Trophoblast cell (in vitro differentiated cells and primary cell): ENCODE measurements around the gene NDUFC2.
"Not testable (repeated sequence)": the region's sequence is repeated elsewhere in the genome, so short reads cannot be mapped to it uniquely, and the experiment has no call there.

Source experiments
- DNase-seq, 2 donors: peaks; one replicate each; pipeline ENCODE4 v3.0.0-alpha.2; 2016
- H2AFZ ChIP-seq: 2 replicates; pipeline ENCODE4 v1.6.1; 2013; ENCODE audit warnings: low read length, moderate library complexity, mild to moderate bottlenecking; ENCODE audit not compliant: insufficient read depth, poor library complexity
- H2AK5ac ChIP-seq: 2 replicates; pipeline ENCODE4 v1.6.1; 2013; ENCODE audit warnings: mild to moderate bottlenecking, low read length
- H2BK120ac ChIP-seq: 2 replicates; pipeline ENCODE4 v1.6.1; 2013; ENCODE audit warnings: low read length, mild to moderate bottlenecking, moderate library complexity; ENCODE audit not compliant: insufficient read depth, poor library complexity
- H2BK12ac ChIP-seq: 2 replicates; pipeline ENCODE4 v1.6.1; 2013; ENCODE audit warnings: mild to moderate bottlenecking, low read length, moderate library complexity
- H2BK5ac ChIP-seq: 2 replicates; pipeline ENCODE4 v1.6.1; 2013; ENCODE audit warnings: low read length, low read depth, moderate library complexity, mild to moderate bottlenecking; ENCODE audit not compliant: poor library complexity
- H3K14ac ChIP-seq: 2 replicates; pipeline ENCODE4 v1.6.1; 2013; ENCODE audit warnings: mild to moderate bottlenecking, low read length
- H3K18ac ChIP-seq: 2 replicates; pipeline ENCODE4 v1.6.1; 2013; ENCODE audit warnings: mild to moderate bottlenecking, low read length
- H3K23ac ChIP-seq: 2 replicates; pipeline ENCODE4 v1.6.1; 2013; ENCODE audit warnings: low read length
- H3K27ac ChIP-seq: 2 replicates; pipeline ENCODE4 v1.5.1; 2013; ENCODE audit warnings: low read depth, mild to moderate bottlenecking, inconsistent platforms, low read length, moderate library complexity
- H3K27me3 ChIP-seq: 2 replicates; pipeline ENCODE4 v1.6.1; 2013; ENCODE audit warnings: inconsistent platforms, mild to moderate bottlenecking, low read length, moderate library complexity; ENCODE audit not compliant: insufficient read depth
- H3K36me3 ChIP-seq, 2 experiments: 1 replicate in 1 of 2; 2 replicates in 1 of 2; pipeline ENCODE4 v1.6.1; 2013; ENCODE audit warnings: low read length in 2 of 2, mild to moderate bottlenecking in 2 of 2, moderate library complexity in 1 of 2; ENCODE audit not compliant: insufficient read depth in 2 of 2, control insufficient read depth in 1 of 2
- H3K4ac ChIP-seq: 2 replicates; pipeline ENCODE4 v1.6.1; 2013; ENCODE audit warnings: low read depth, mild to moderate bottlenecking, low read length, moderate library complexity
- H3K4me1 ChIP-seq, 2 experiments: 1 replicate in 1 of 2; 2 replicates in 1 of 2; pipeline ENCODE4 v1.6.1; 2013; ENCODE audit warnings: low read length in 2 of 2, mild to moderate bottlenecking in 2 of 2, moderate library complexity in 1 of 2; ENCODE audit not compliant: insufficient read depth in 2 of 2, control insufficient read depth in 1 of 2
- H3K4me2 ChIP-seq: 2 replicates; pipeline ENCODE4 v1.6.1; 2013; ENCODE audit warnings: inconsistent platforms, mild to moderate bottlenecking, low read length, moderate library complexity
- H3K4me3 ChIP-seq: 2 replicates; pipeline ENCODE4 v1.5.1; 2013; ENCODE audit warnings: mild to moderate bottlenecking, low read depth, low read length, inconsistent platforms
- H3K79me1 ChIP-seq: one replicate; pipeline ENCODE4 v1.6.1; 2013; ENCODE audit warnings: low read length
- H3K79me2 ChIP-seq: 2 replicates; pipeline ENCODE4 v1.6.1; 2013; ENCODE audit warnings: low read length, mild to moderate bottlenecking; ENCODE audit not compliant: control insufficient read depth, insufficient read depth, poor library complexity
- H3K9ac ChIP-seq: 2 replicates; pipeline ENCODE4 v1.6.1; 2013; ENCODE audit warnings: mild to moderate bottlenecking, low read length
- H3K9me3 ChIP-seq: 2 replicates; pipeline ENCODE4 v1.6.1; 2013; ENCODE audit warnings: low read depth, mild to moderate bottlenecking, control low read depth, inconsistent platforms, low read length; ENCODE audit not compliant: insufficient read depth
- H4K12ac ChIP-seq: 2 replicates; pipeline ENCODE4 v1.6.1; 2013; ENCODE audit warnings: low read depth, mild to moderate bottlenecking, low read length, moderate library complexity
- H4K8ac ChIP-seq: 2 replicates; pipeline ENCODE4 v1.6.1; 2013; ENCODE audit warnings: low read depth, mild to moderate bottlenecking, low read length, moderate library complexity
- H4K91ac ChIP-seq: one replicate; pipeline ENCODE4 v1.6.1; 2013; ENCODE audit warnings: low read depth, mild to moderate bottlenecking, low read length, moderate library complexity
- WGBS: extraction: QIAGEN DNeasy Blood & Tissue Kit; methylation state at CpG from one replicate; pipeline ENCODE4 v1.1.7; 2013; ENCODE audit warnings: missing lambda C conversion rate; ENCODE audit not compliant: insufficient read length, insufficient coverage; ENCODE audit errors: extremely low coverage; 5-methylcytosine and 5-hydroxymethylcytosine counted together

Gene NDUFC2

DNA sequence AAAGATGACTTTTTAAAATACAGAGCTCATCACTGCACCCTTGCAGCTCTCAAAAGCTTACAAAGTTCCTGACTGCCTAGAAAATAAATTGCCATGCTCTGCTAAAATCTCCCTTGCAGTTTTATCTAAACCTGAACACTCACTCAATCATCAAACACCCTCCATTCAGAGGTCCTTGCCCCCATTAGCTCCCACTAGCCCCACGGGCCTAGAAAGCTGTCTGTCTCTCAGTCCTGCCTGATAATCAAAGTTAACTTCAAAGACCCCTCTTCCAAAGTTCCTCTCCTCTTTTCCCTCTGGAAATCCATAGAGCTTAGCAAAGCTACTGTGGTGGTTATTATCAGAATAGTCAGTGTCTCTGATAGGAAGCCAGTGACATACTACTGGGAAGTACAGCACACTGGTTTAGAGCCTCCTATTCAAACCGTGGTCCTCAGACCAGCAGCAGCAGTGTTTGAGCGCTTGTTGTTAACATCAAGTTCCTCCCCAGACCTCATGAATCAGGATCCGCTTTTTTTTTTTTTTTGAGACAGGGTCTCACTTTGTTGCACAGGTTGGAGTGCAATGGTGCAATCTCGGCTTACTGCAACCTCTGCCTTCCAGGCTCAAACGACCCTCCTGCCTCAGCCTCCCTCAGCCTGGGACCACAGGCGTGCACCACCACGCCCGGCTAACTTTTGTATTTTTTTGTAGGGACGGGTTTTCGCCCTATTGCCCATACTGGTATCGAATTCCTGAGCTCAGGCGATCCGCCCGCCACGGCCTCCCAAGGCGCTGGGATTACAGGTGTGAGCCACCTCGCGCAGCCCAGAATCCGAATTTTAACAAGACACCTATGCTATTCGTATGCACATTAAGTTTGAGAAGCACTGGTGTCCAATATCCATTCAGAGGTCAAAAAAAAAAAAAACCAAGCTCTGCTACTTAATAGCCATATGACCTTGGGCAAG is 1.2 kb downstream of the NDUFC2 start:
- WGBS: no CpG with 5 or more reads among the region's 21 CpGs
- Histone ChIP-seq H3K14ac (peak overlapping the region; percentile 97), H3K23ac (no peak overlapping the region), H3K9me3 (no peaks in the 10 kb centered on the region), H3K79me2 (peaks cover 45% of the 10 kb centered on the region), H3K4ac (peak overlapping the region; percentile 94), H4K91ac (peak overlapping the region; percentile 99), H2BK120ac (peak overlapping the region; percentile 98), H3K79me1 (peaks cover 47% of the 10 kb centered on the region), H4K12ac (peak overlapping the region; percentile 11), H3K36me3 (peaks cover 6 to 7% of the 10 kb centered on the region in 2 experiments), H3K27ac (peak overlapping the region; percentile 87), H3K4me1 (peaks cover 16 to 31% of the 10 kb centered on the region in 2 experiments), H2BK12ac (no peak overlapping the region), H2BK5ac (peak overlapping the region; percentile 33), H3K4me2 (peak overlapping the region; percentile 73), H3K27me3 (no peaks in the 10 kb centered on the region), H4K8ac (peak overlapping the region; percentile 97), H3K18ac (peak overlapping the region; percentile 50), H3K9ac (peak overlapping the region; percentile 69), H2AFZ (peak overlapping the region; percentile 43), H3K4me3 (peak overlapping the region; percentile 81), H2AK5ac (no peak overlapping the region)
- peak in 1 of 2 donors; percentile 15 for DNase-seq

DNA sequence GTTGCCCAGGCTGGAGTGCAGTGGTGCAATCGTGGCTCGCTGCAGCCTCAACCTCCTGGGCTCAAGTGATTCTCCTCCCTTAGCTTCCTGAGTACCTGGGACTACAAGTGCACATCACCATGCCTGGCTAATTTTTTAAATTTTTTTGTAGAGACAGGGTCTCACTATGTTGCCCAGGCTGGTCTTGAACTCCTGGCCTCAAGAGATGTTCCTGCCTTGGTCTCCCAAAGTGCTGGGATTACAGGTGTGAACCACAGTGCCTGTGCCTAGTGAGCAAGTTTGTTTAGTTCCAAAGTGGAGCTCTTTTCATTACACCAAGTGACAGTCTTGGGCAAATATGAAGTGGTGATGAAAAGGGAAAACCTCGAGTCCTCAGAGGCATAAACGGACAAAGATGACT is 2.1 kb downstream of the NDUFC2 start:
- H2BK12ac ChIP-seq, H4K12ac ChIP-seq, H3K9ac ChIP-seq, H3K27ac ChIP-seq, H3K14ac ChIP-seq, H3K9me3 ChIP-seq, H2AFZ ChIP-seq, H2AK5ac ChIP-seq, H3K23ac ChIP-seq, H3K4me3 ChIP-seq, DNase-seq, H3K18ac ChIP-seq, H3K27me3 ChIP-seq: not testable (repeated sequence)
- Histone ChIP-seq H3K4ac (peak overlapping the region; percentile 94), H4K8ac (peak overlapping the region; percentile 14), H3K79me1 (peaks cover 40% of the 10 kb centered on the region), H3K79me2 (peaks cover 42% of the 10 kb centered on the region), H2BK120ac (peak overlapping the region; percentile 50), H4K91ac (peak overlapping the region; percentile 53), H3K36me3 (peaks cover 7 to 10% of the 10 kb centered on the region in 2 experiments), H2BK5ac (peak overlapping the region; percentile 32), H3K4me2 (peak overlapping the region; percentile 73), H3K4me1 (peaks cover 16 to 27% of the 10 kb centered on the region in 2 experiments)
- WGBS: no CpG with 5 or more reads among the region's 4 CpGs

DNA sequence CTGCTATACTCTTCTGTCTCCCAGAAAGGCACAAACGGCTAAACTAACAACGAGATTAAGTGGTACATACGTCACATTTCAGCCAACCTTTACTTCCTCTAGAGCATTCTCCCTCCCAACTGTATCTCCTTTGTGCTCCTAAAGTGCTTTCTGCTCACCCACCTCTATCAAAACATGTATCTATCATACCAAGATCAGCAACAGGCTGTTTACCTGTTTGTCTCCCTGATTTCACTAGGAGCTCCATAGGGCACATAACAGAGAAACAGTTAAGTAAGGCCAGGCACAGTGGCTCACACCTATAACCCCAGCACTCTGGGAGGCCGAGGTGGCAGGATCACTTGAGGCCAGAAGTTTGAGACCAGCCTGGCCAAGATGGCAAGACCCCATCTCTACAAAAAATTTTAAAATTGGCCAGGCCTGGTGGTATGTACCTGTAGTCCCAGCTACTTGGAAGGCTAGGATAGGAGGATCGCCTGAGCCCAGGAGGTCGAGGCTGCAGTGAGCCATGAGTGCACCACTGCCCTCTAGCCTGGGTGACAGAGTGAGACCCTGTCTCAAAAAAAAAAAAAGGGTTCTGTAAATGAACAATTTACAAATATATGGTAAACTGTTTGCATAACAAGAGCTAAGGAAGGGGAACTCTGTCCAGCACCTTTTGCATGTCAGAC is 2.8 kb downstream of the NDUFC2 start:
- H2AFZ ChIP-seq: no peak overlapping the region
- no peak overlapping the region for H2BK120ac ChIP-seq
- H4K91ac ChIP-seq: no peak overlapping the region
- peak overlapping the region; percentile 91 for H3K4ac ChIP-seq
- no peaks in the 10 kb centered on the region for H3K27me3 ChIP-seq
- no peak overlapping the region for H2AK5ac ChIP-seq
- no peak overlapping the region for H3K4me3 ChIP-seq
- no peaks in the 10 kb centered on the region for H3K9me3 ChIP-seq
- no peak overlapping the region for H4K12ac ChIP-seq
- peak overlapping the region; percentile 25 for H3K4me2 ChIP-seq
- H3K23ac ChIP-seq: no peak overlapping the region
- H3K79me1 ChIP-seq: peaks cover 32% of the 10 kb centered on the region
- peak overlapping the region; percentile 27 for H2BK5ac ChIP-seq
- WGBS: no CpG with 5 or more reads among the region's 6 CpGs
- peak overlapping the region; percentile 41 for H3K18ac ChIP-seq
- H3K36me3 ChIP-seq: peaks cover 11 to 14% of the 10 kb centered on the region in 2 experiments
- no peak overlapping the region for H3K9ac ChIP-seq
- H3K4me1 ChIP-seq: peaks cover 15 to 25% of the 10 kb centered on the region in 2 experiments
- no peak overlapping the region for H3K27ac ChIP-seq
- no peak for DNase-seq
- peaks cover 38% of the 10 kb centered on the region for H3K79me2 ChIP-seq
- H2BK12ac ChIP-seq: no peak overlapping the region
- peak overlapping the region; percentile 8 for H3K14ac ChIP-seq
- H4K8ac ChIP-seq: peak overlapping the region; percentile 43

DNA sequence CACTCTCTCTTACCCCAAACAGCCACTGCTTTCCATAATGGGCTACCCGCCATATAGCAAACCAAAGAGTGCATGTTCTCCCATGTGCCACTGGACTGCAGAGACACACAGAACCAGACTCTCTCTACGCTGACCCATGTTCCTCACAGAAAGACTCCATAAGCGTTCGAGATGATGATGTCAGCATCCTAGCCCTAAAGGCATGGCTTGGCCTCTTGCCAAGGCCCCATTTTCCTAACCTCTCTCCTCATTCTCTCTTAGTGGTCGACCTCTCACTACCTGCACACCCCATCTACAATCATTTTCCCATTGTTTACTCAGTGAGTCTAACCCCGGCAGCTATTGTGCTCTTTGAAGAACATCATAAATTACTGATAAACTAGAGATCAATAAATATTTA is 4.9 kb downstream of the NDUFC2 start:
- Histone ChIP-seq H3K18ac (peak overlapping the region; percentile 6), H3K36me3 (peaks cover 19 to 24% of the 10 kb centered on the region in 2 experiments), H3K14ac (no peak overlapping the region), H2BK12ac (no peak overlapping the region), H3K9me3 (no peaks in the 10 kb centered on the region), H3K79me2 (peaks cover 30% of the 10 kb centered on the region), H4K8ac (no peak overlapping the region), H3K4me1 (peaks cover 9 to 14% of the 10 kb centered on the region in 2 experiments), H4K12ac (no peak overlapping the region), H3K79me1 (peaks cover 18% of the 10 kb centered on the region), H4K91ac (no peak overlapping the region), H3K4ac (peak overlapping the region; percentile 21), H3K27me3 (no peaks in the 10 kb centered on the region), H3K4me3 (no peak overlapping the region), H2BK5ac (no peak overlapping the region), H2AK5ac (no peak overlapping the region), H3K4me2 (no peak overlapping the region), H3K9ac (no peak overlapping the region), H3K23ac (no peak overlapping the region), H2BK120ac (no peak overlapping the region), H2AFZ (no peak overlapping the region), H3K27ac (no peak overlapping the region)
- WGBS: no CpG with 5 or more reads among the region's 6 CpGs
- DNase-seq: peak in 1 of 2 donors; percentile 7
